ENCODE data around the gene TRIML1. TPM values are rescaled to one million over a fixed set of nuclear protein-coding genes. Genes with fewer than 3 reads are reported as not detected.
A peak's percentile ranks its signal among the peaks of the same experiment; 100 is the strongest.

Gene TRIML1
- total and polyA plus RNA-seq, 2 of the 8 experiments (the other 6 are each of a cell fraction or from before 2014, with no cell fraction given) = not detected

DNA sequence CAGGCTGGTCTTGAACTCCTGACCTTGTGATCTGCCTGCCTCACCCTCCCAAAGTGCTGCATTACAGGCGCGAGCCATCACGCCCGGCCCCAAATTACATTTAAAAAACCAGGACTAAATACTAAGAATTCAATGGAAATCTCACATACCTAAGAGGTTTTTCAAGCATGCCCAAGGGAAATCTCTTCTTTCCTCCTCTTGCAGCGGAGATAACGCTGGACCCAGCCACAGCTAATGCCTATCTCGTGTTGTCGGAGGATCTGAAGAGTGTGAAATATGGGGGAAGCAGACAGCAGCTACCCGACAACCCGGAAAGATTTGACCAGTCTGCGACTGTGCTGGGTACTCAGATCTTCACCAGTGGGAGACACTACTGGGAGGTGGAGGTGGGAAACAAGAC is 7.4 kb downstream of the TRIML1 start:
- H3K56ac ChIP-seq (replicated peaks; ENCODE audit: insufficient read length, low read depth, low read length) = no peak overlapping the region
- FAIRE-seq = no peak
- DNase-seq (ENCODE audit: low read depth in 1 of 2, low spot score in 2 of 2) = no peak
- ChIA-PET POLR2A (ENCODE audit: partially characterized antibody) (interaction anchor here (1.0 kb wide), 1 partner anchor 13 kb away, joined by 3 read pairs; no protein-coding TSS in a partner anchor), CTCF (ENCODE audit: partially characterized antibody) (interaction anchor here (0.6 to 0.9 kb wide), 2 partner anchors 16 to 81 kb away, joined by 3 to 6 read pairs; no protein-coding TSS in a partner anchor)
- no peaks in the 10 kb centered on the region for H3K36me3 ChIP-seq (ENCODE audit: control insufficient read depth in 2 of 4, insufficient read depth in 4 of 4, low read length in 3 of 4)
- H3K9me3 ChIP-seq (ENCODE audit: insufficient read depth in 2 of 2, low read depth in 1 of 2, low read length in 1 of 2) = no peaks in the 10 kb centered on the region
- no peak overlapping the region for H3K4me3 ChIP-seq (ENCODE audit: extremely low read depth in 1 of 4, insufficient read depth in 2 of 4, low read depth in 3 of 4, low read length in 4 of 4)
- H4K5ac ChIP-seq (ENCODE audit: insufficient read length, low read depth, low read length) = no peak overlapping the region
- no peak overlapping the region for H2BK120ac ChIP-seq (replicated peaks; ENCODE audit: low read depth, low read length)
- H4K20me1 ChIP-seq (replicated peaks in 1 of 2; ENCODE audit: control insufficient read depth in 1 of 2, insufficient read depth in 2 of 2, low read length in 2 of 2) = no peaks in the 10 kb centered on the region
- H3K4me1 ChIP-seq (replicated peaks in 1 of 4; ENCODE audit: control insufficient read depth in 3 of 4, insufficient read depth in 4 of 4, low read length in 3 of 4) = no peaks in the 10 kb centered on the region
- H3K4me2 ChIP-seq (ENCODE audit: insufficient read depth in 1 of 2, low read depth in 2 of 2, low read length in 2 of 2) = no peak overlapping the region
- TF ChIP-seq ASH2L (IDR thresholded peaks at IDR 0.05; ENCODE audit: low read length) = no peak
- TF ChIP-seq CHD2 (IDR thresholded peaks at IDR 0.05; ENCODE audit: low read length) = no peak
- H3K27ac ChIP-seq (ENCODE audit: low read depth, low read length) = no peak overlapping the region
- H2AK5ac ChIP-seq (ENCODE audit: low read depth, low read length) = no peak overlapping the region
- no peak overlapping the region for H2BK15ac ChIP-seq (ENCODE audit: low read length)
- 0 out of 2 replicates have a peak overlapping the region, but pooled peaks have one; percentile 4 for H3K18ac ChIP-seq (ENCODE audit: extremely low read depth, low read length)
- H3K79me1 ChIP-seq (ENCODE audit: low read depth, low read length) = no peaks in the 10 kb centered on the region
- no peaks in the 10 kb centered on the region for H3K27me3 ChIP-seq (replicated peaks in 1 of 4; ENCODE audit: control insufficient read depth in 3 of 4, extremely low read depth in 1 of 4, insufficient read depth in 3 of 4, low read length in 3 of 4)
- no peak overlapping the region for H3K9ac ChIP-seq (replicated peaks in 1 of 4; ENCODE audit: extremely low read depth in 1 of 4, low read depth in 3 of 4, low read length in 3 of 4)
- H3K23ac ChIP-seq (ENCODE audit: insufficient read length) = no peak overlapping the region
- H3K79me2 ChIP-seq (ENCODE audit: control insufficient read depth in 1 of 2, insufficient read depth in 2 of 2, low read length in 2 of 2) = no peaks in the 10 kb centered on the region
- no peak overlapping the region for H4K91ac ChIP-seq (replicated peaks; ENCODE audit: insufficient read length, low read length)
- no peak overlapping the region for H4K8ac ChIP-seq (ENCODE audit: extremely low read depth, insufficient read depth, low read length)
- no peak overlapping the region for H3K14ac ChIP-seq (ENCODE audit: insufficient read length)
- no peak overlapping the region for H3K4ac ChIP-seq (replicated peaks; ENCODE audit: insufficient read length, low read depth, low read length)
- H2AFZ ChIP-seq (ENCODE audit: low read length) = peak overlapping the region; percentile 40; the same call in 1 of the 2 replicates
- H2BK12ac ChIP-seq (ENCODE audit: low read depth, low read length) = no peak overlapping the region
- H2BK5ac ChIP-seq (ENCODE audit: low read depth, low read length) = no peak overlapping the region
- H2BK20ac ChIP-seq (ENCODE audit: low read length) = no peak overlapping the region
- WGBS, 2 experiments (ENCODE audit: extremely low coverage in 1 of 2, insufficient coverage in 1 of 2, insufficient read length in 1 of 2, insufficient replicate concordance in 2 of 2, low coverage in 1 of 2, low lambda C conversion rate in 2 of 2, missing lambda C conversion rate in 1 of 2) = 92% methylated on average over 11 of the region's 11 CpGs; no CpG with 5 or more reads in 1 of the 2 experiments
- peaks cover 2% of the 10 kb centered on the region; the same call in 1 of the 2 replicates for H3K23me2 ChIP-seq (ENCODE audit: low read depth, low read length)

All from H1 (cell line).